Measurements from ENCODE around the gene OPCML.

DNA sequence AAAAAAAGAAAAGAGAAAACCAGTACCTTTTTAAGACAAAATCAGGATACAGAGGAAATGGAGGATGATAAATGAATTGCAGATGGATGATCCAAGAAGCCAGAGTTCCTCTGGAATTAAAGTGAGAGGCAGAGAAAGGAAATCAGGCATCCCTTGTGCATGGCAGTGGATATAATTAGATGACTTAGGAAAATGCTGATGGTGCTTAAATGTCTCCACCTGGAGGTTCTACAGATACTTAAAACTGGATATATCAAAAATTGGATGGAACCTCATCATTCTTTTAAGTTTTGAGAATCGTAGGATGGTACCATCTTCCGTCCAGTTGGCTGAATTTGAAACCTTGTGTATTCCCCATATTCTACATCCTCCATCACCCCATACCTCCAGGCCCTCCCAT, 1121.9 kb downstream of the OPCML start:
- TF ChIP-seq, protein P1, sequence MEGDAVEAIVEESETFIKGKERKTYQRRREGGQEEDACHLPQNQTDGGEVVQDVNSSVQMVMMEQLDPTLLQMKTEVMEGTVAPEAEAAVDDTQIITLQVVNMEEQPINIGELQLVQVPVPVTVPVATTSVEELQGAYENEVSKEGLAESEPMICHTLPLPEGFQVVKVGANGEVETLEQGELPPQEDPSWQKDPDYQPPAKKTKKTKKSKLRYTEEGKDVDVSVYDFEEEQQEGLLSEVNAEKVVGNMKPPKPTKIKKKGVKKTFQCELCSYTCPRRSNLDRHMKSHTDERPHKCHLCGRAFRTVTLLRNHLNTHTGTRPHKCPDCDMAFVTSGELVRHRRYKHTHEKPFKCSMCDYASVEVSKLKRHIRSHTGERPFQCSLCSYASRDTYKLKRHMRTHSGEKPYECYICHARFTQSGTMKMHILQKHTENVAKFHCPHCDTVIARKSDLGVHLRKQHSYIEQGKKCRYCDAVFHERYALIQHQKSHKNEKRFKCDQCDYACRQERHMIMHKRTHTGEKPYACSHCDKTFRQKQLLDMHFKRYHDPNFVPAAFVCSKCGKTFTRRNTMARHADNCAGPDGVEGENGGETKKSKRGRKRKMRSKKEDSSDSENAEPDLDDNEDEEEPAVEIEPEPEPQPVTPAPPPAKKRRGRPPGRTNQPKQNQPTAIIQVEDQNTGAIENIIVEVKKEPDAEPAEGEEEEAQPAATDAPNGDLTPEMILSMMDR (conservative IDR thresholded peaks at IDR 0.05) = no peak
- TF ChIP-seq EZH2 (IDR thresholded peaks at IDR 0.05; ENCODE audit: low read depth) = no peak

All from PC-9 (cell line).